GM19463 (cell line): ENCODE measurements around the gene SNRNP25.
"Not testable (repeated sequence)": the region's sequence is repeated elsewhere in the genome, so short reads cannot be mapped to it uniquely, and the experiment has no call there.

Experiments used
- ATAC-seq: cut with Tn5 transposase; IDR thresholded peaks from one replicate; pipeline ENCODE4 v1.9.1; 2021; ENCODE audit warnings: mild to moderate bottlenecking, moderate library complexity; ENCODE audit not compliant: unreplicated experiment

The SNRNP25 gene

GRCh38 chr16:41439-42068, 12.1 kb upstream of the SNRNP25 start:
- ATAC-seq = no peak

GRCh38 chr16:42069-42457, 11.6 kb upstream of the SNRNP25 start:
- ATAC-seq = no peak

DNA sequence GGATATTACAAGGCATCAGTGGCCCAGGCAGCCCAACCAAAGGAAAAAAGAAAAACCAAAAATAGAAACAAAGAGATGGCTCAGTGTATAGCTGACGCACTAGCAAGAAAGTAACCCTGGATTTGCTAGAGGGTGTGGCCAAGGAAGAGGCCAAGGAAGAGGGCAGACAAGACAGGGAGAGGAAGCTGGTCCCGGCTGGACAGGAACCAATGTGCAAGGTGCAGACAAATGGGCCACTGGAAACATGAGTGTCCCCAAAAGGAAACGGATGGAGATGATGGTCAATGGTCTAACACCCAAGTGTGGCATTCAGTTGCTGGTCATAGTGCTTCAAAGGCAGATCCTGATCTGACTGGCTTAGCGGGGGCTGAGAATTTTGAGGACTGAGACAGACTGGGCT, 10.9 kb upstream of the SNRNP25 start:
- ATAC-seq = no peak

DNA sequence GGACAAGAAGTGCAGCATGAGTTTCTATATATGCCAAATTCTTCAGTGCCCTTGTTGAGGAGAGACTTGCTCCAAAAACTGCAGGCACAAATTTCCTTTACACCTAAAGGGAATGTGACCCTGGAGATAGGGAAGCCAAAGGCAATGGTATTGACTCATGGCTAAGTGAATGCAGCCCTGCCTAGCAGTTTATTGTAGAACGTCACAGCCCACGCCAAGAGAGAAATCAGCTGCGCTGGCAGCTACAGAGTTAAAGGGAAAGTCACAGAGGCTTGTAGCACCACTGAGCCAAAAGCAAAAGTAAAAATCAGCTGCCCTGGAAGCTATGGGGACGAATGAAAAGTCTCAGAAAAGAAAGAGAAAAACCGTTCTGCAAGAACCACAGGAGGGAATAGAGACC, 10.3 kb upstream of the SNRNP25 start:
- no peak for ATAC-seq

- ATAC-seq = no peak
These were observed 9.0 kb upstream of the SNRNP25 start for GRCh38 chr16:44655-45054.

GRCh38 chr16:45454-45853, 8.2 kb upstream of the SNRNP25 start:
- ATAC-seq = no peak

GRCh38 chr16:46510-46909, 7.1 kb upstream of the SNRNP25 start:
- not testable (repeated sequence) for ATAC-seq

GRCh38 chr16:47234-47633, 6.4 kb upstream of the SNRNP25 start:
- ATAC-seq = no peak

- ATAC-seq = no peak
These were observed 2.6 kb upstream of the SNRNP25 start for GRCh38 chr16:50769-51591.

DNA sequence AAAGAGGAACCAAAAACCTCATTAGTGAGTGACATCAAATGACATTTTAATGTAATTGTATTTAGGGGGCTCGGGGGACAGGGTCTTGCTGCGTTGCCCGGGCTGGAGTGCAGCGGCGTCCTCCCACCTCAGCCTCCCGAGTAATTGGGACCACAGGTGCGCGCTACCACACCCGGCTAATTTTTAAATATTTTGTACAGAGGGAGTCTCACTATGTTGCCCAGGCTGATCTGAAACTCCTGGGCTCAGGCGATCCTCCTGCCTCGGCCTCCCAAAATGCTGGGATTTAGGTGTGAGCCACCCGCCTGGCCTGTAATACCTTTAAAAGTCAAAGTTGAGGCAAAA, 581 bp downstream of the SNRNP25 start:
- no peak for ATAC-seq

DNA sequence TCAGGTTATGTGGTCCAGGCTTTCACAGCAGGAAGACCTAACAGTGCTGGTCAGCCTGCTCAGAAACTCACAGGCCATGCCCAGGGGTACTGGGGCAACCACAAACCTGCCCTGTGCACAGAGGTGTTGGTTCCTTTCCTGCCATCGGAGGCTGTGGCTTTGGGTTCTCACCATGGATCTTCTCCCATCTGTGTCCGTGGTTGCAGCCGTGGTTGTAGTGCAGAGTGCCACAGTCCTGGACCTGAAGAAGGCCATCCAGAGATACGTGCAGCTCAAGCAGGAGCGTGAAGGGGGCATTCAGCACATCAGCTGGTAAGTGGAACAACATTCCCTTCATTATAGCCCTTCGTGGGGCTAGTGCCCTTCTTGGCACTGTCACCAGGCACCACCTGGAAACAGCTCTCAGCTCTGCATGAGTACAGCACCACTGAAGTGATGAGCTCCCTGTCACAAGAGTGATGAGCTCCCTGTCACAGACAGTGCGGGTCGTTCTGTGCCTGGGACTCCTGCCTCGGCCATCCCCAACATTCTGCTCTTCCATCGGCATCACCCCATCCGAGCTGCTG, 2.0 kb downstream of the SNRNP25 start:
- no peak for ATAC-seq

DNA sequence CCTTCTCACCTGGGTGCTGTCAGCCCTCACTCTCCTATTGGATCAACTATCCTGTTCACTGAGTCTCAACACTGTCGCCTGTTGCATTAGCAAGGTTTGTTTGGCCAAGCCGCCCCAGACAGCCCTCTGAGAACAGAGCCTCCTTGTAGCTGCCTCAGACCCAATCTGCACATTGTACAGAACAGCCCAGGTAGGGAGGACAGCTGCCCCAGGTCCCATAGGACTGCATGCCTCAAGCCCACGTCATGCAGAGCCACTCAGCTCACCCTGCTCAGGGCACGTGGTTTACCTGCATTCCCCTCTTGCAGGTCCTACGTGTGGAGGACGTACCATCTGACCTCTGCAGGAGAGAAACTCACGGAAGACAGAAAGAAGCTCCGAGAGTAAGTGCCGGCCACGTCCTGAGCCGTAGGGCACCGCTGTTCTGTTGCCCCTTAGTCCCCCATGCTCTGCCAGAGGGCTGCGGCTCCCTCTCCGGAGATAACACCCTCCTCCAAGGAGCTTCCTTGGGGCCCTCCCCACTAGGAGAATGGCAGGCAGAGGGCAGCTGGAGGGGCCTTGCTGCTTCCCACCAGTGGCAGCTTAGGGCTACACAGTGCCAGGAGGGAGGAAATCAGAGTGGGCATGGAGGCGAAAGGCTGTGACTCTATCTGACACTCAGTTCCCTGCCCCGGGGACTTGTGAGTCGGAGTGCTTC, 2.8 kb downstream of the SNRNP25 start:
- ATAC-seq = no peak

GRCh38 chr16:57711-58110, 4.1 kb downstream of the SNRNP25 start:
- ATAC-seq = no peak

- ATAC-seq = no peak
These were observed 5.1 kb downstream of the SNRNP25 start for GRCh38 chr16:58491-59439.

DNA sequence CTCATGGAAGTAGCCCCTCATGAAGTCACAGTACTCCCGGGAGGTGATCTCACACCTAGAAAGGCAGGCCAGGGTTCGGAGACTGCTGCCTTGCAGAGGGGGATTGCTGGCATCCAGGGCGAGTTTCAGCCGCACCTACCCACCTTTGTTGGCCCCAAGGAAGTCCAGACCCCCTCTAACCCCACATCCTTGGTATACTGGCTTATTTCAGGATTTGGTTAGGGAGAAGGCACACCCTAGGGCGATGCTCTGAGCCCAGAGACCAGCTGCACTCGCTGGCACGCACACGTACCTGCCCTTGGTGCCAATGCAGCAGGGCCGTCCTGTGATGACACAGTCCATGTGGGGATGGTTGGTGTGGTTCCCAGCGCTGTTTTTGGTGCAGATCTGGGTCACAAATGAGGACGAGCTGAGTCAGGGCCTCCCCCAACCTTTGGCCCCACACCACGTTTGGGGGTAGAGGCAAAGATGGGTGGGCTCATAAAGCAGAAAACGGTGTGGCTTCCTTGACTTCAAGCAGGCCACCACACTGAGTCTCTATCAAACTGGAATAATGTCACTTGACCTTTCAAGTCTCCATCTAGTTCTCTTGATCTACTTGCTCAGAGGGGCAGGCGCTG, 5.9 kb downstream of the SNRNP25 start:
- no peak for ATAC-seq

- ATAC-seq = no peak
These were observed 6.5 kb downstream of the SNRNP25 start for GRCh38 chr16:60166-60565.

- no peak for ATAC-seq
These were observed 7.6 kb downstream of the SNRNP25 start for GRCh38 chr16:60929-61878.

- no peak for ATAC-seq
These were observed 8.3 kb downstream of the SNRNP25 start for GRCh38 chr16:61879-62281.
